Activated CD4-positive, alpha-beta T cell treated with anti-CD3 and anti-CD28 coated beads, Interleukin-2, Interleukin-4, amounts not matched to agents 100 ng/mL and 50 ng/mL, durations not matched to agents 16 hours and 8 hours (primary cell): Measurements from ENCODE around the gene C20orf204.
A peak's percentile ranks its signal among the peaks of the same experiment; 100 is the strongest.

Experiments used
- DNase-seq: peaks from one replicate; pipeline ENCODE4 v3.0.0-alpha.2; 2020; ENCODE audit warnings: low spot score

The C20orf204 gene

DNA sequence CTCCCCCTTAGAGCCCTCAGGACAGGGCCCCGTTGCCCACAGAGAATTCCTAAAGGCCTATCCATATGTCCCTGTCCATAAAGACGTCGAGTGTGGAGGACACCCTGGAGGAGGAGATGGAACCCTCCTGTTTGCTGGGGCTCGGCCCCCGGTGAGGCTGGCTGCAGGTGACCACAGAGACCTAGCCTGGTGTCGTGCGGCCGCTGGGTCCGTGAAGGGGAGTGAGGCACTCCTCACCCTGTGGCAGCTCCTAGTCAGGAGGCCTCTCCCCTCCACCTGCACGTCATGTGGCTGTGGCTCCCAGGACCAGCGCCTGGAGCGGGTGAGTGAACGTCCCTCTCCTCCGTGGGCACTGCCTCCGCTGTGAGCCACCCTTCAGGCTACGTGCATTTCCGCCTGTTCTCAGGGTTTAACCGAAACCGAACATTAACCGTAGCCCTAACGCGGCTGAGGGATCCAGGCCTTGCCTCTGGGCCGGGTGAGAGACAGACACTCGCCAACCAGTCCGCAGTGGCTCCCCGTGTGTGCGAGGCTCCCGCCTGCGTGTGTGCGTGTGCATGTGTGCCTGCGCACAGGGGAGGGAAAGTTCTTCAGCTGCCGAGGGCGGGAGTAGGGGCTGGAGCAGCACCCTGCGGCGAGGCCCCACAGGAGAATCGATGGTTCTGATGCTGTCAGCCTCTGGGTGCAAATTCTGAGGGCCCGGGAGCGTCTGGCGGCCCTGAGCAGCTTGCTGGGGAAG lies 21.1 kb downstream of the C20orf204 start:
- no peak for DNase-seq

DNA sequence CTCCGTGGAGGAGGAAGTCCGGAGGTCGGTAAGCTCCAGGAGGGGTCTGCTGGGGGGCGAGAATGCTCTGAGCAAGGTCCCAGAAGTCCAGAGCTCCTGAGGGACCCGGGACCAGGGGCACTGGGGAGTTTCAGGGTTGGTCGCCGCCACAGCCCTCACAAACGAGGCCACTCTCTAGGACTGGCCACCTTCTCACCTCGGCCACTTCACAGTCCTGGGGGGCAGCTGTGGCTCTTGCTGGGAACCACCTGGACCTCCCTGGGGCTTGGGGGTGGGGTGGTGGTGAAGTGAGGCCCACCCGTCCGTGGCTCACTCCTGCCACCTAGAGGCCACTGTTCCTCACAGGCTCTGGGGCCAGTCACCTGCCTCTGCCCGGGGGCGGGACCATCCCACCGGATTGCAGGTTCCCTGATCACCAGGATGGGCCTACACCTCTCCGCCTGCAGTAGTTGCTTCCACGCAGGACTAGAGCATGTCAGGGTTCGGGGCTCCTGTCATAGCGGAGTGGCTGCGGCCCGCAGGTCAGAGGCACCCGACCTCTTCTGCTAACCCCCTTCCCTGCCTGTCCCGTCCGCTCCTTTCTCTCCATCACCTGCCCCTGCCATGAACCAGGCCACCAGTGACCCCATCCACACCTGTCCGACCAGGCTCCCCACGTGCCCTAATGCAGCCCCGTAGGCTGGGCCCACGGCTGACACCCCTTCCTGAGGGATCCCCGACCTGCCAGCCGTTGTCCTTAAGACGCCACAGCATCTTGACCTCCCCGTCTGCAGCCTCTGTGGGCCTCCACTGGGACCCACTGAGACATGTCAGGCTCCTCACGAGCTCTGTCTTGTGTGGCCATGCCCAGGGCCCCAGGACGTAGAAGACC lies 21.9 kb downstream of the C20orf204 start:
- peak; percentile 80 for DNase-seq

DNA sequence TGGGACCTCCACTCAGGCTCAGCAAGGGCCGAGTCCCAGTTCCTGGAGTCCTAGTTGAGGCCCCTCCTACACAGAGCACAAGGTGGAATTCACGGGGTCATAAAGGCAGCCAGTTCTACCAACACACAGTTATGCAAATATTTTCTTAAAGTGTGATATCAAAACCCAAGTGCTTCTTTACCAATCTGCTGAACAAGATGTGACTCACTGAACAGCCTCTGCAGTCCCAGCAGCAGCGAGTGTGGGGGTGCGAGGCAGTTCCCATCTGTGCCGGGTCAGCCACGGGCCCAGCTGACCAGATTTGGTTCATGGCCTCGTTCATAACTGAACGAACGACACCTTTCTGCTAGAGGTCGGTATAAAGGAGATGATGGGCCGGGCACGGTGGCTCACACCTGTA lies 22.6 kb downstream of the C20orf204 start:
- DNase-seq = no peak

DNA sequence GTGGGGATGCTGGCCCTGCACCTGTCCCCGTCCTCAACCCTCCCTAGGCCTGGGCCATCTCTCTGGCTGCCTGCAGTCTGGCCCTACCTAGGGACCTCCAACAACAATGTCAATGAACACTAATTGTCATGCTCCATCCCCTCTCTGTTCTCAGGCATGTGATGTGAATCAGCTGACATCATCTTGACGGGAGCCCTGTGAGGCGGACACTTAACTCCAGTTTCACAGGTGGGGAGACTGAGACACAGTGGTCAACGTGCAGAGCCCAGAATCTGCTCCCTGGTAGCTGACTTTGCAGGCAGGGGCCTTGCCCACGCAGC lies 26.3 kb downstream of the C20orf204 start:
- no peak for DNase-seq

DNA sequence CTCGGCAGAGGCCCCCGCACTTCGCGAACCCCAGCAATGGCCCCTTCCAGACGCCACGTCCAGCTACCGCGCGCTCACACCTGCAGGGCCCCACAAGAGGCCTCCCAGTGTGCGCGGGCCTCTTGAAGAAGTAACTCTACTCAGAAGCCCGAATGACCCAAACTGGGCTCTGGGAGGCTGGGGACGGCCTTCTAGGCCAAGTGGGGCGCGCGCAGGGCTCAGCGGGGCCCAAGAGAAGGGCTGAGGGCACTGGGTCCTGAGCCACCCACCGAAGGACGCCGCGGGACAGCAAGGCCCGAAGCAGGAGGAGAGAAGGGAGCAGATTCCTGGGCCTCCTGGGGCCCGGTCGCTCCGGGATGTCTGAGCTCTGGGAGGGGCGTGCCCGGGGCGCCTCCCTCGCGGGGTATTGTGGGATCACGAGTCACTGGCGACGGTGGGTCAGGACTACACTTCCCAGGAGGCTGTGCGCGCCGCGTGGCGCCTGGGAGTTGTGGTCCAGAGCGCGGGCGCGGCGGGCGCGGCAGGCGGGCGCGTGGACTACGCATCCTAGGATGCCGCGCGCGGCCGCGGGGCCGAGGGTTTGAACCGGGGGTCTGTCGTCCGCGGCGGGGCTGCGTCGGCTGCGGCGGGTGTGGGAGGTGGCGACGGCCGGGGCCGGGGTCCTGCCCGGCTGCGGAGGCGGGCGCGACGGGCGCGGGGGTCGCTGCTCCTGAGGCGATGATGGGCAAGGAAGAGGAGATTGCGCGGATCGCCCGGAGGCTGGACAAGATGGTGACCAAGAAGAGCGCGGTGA lies 26.8 kb downstream of the C20orf204 start, which contains the start of gene TCEA2:
TSS of gene TCEA2 (plus strand) at position 603 of the 793 bp plus-strand sequence. CDS start at position 718, 115 bp downstream.
- peak; percentile 97 for DNase-seq

DNA sequence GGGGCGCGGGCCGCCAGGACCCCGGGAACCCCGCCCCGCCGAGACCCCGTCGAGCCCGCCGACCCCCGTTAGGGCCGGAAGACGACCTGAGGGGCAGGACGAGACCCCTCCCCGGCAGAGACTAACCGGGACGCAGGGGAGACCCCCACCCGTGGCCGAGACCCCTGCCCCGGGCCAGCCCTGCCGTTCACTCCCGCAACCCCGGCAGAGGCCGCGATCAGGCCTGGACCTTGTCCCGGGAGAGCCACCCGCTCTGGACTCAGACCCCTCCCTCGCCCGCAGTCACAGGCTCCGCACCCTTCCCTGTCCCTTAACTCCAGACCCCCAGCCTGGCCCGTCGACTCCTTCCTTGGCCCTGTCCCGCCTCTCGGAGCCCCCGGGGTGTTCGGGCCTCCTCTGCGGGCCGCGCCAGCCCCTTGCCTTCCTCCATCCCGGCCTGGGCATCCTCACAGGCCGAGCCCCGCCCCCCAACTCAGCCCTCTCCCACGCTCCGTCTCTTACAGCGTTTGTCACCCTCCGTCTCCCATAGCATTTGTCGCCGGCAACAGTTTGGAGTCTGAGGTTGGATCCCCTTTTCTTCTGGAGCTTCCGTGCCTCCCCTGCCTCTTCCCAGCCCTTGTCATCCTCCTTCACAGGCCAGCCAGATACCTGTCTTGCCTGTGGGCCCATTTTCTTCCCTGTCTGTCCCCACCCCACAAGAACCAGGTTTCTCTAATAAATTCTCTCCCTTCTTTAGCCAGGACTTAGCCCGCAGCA lies 27.6 kb downstream of the C20orf204 start:
- DNase-seq = no peak

DNA sequence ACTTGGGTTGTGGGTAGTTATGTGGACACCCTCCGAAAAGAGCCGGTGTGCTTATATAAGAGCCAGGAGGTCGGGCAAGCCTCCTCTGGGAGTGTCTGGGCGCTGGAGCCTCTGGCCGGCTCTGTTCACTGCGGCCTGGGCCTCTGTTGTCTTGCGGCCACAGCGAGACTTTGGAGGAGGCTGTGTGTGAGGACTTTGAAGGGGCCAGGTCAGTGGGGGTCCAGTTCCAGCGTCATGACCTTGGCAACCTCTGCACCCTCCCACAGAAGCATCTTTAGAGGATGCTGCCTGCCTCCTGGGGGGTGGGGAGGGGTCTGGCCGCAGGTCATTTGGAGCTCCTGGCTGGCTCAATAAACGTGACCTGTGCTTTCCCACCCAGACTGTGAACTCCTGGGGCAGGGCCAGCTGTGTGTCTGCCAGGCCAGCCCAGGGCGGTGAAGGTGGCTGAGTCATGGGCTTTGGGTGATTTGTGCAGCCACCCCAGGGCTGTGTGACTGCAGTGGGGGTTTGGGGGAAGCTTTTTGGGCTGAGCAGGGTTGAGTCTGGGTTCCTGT lies 28.2 kb downstream of the C20orf204 start:
- no peak for DNase-seq

DNA sequence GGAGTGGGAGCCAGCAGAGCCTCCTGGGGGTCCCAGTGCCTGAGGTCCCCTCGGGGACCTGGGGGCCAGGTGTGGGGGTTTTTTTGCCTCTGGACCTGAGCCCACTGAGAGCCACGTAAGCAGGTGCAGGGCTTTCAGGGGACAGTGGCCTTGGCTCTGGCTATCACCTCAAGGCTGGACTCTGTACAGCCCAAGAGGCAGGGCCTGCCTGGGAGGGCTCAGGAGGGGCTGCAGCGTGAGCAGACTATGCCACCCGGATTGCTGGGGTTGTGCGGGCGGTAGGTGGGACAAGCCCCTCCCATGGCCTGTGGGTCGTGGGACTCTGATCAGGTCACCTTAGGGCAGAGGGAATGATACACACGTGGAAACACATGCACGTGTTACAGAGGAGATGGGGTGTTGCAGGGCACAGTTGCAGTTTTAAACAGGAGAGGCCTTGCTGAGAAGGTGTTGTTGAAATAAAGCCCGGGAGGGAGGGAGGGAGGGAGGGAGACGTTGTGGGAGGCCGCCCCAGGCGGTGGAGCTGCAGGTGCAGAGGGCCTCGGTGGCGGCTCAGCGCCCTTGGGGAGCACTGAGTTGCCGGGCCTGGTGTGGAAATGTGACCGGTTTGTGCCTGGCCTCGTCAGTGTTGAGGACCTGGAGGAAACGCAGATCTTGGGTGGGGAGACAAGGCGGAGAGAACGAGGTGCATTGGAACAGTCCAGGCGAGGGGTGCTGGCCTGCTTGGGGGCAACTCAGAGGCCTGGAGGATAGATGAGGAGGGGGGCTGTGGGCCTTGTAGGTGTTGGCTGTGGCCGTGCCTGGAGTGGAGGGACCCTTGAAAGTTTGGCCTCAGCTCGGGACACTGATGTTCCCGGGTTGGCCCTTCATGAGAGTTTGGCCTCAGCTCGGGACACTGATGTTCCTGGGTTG lies 29.3 kb downstream of the C20orf204 start:
- DNase-seq = no peak

DNA sequence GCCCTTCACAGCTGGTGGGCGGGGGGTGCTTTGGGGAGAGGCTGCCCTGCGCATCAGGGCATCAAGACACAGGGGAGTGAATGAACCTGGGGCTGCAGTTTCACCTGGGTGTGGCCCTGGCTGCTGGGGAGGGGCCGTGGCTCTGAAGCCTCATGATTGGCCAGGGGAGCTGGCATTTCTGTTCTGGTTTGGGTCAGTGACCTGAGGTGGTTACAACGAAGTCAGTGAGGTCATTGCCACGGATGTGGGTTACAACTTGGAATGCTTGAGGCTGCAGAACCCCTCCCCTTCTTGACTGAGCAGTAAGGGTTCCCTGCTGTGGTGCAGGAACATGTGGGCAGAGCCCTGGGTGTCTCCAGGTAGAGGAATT lies 30.0 kb downstream of the C20orf204 start:
- peak; percentile 85 for DNase-seq

DNA sequence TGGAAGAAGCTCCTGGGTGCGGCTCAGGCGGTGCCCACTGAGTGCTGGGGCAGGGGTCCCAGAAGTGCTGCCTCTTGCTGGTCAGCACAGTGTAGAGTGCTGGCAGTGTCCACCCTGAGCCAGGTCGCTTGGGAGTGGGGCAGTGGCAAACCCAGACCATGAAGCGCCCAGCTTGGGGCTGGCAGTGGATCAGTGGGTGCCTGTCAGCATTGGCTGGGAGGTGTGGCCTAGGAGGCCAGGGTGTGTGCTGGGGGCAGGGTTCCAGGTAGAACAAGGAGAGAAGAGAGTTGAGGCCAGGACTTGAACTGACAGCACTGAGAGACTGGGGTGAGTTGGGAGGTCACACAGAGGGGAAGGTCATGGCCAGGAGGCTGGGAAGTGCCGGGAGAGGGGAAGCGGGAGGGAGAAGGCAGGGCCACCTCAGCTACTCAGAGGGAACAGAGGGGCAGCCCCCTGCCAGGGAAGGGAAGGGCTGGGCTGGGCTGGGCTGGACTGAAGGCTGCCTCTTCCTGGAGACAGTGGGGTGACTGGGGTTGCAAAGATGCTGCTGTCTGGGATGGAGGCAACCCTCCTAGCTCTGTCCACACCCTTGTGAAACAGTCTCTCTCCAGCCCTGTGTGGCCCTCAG lies 31.1 kb downstream of the C20orf204 start:
- no peak for DNase-seq

DNA sequence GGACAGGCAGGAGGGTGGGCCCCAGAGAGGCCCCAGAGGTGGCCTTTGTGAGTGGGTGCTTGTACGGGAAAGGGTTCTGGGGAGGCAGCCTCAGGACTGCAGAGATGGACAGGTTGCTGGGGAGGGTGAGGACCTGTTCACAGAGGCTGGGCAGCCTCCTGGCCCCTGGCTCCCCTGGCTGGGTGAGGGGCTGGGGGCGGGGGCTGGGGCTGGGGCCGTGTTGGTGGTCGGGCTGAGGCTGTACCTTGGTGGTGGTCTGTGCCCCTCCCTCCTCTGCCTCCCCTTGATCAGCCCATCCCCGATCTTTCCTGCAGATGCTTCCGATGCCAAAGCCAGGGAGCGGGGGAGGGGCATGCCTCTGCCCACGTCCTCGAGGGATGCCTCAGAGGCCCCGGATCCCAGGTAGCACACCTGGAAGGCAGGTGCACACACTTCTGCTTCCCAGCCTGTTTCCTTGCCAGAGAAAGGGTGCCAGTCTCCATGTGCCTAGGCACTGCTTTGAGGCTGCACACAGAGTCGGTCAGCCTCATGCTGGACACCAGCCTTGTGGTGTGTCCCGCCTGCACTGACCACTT lies 31.8 kb downstream of the C20orf204 start:
- no peak for DNase-seq

DNA sequence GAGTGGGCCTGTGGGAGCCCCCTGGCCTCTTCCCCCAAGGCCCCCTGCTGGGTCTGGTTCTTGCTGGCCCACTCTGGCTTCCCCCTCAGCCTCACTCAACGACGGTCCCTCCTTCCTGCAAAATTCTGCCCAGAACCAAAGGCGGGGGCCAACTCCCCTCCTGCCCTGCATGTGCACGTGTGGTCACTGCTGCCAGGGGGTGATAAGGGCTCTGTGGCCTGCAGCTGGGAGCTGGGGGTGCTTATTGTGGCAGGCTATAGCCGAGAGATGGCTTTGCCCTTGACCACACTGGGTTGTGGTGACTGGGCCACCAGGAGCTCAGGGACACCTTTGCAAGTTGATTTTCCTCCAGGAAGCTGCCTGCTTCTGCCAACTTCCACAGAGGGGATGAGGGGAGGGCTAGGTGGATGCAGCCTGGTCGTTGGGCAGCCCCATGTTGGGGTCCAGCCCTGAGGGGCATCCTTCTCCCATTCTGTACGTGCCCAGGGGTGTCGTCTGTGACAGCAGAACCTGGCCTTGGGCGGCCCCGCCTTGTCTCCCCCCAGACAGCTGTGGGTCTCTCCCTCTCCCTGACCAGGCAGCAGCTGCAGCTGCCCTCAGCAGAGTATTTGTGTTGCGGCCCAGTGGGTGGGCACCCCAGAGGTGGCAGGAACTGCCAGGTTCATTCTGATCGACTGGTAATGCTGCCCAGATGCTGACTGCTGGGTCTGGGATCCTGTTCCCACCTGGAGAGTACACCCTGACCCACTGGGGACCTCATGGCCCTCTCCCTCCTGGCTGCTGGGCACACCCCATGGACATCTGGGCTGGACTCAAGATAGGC lies 32.6 kb downstream of the C20orf204 start:
- no peak for DNase-seq

DNA sequence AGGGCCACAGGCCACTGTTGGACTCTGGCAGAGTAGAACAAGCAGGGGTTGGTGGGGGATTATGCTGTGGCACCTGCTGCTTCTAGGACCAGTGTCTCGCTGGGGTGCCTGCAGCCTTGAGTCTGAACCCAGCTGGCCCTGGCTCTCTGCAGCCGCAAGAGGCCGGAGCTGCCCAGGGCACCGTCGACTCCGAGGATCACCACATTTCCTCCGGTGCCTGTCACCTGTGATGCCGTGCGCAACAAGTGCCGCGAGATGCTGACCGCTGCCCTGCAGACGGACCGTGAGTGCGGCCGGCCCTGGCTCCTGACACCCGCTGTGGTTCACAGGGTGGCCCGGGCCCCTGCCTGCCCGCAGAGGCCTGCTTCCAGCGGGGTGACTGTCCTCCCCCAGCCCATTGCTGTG lies 33.2 kb downstream of the C20orf204 start:
- DNase-seq = no peak

DNA sequence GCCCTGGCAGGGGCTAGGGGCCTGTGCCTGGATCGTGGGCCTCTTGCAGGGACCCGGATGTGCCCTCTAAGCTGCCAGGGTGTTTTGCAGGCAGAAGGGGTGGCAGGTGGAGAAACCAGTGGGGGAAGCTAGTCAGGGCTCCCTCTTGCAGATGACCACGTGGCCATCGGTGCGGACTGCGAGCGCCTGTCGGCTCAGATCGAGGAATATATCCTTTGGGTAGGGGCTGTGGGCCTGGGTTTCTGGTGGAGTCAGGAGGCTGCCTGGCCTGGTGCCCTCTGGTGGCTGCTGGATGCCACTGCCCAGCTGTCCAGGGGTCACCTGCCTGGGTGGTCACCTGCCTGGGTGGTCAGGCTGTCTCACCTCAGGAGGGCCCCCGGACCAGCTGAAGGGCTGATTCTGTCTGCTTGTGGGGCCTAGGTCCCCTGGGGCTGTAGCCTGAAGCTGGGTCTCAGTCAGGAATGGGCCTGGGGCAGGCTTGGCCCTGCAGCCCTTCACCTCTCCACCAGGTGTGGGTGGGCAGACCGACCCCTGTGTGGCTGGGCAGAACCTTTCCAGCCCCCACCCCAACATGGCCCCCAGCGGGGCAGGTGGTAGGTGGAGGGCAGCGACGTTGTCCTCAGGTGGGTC lies 33.7 kb downstream of the C20orf204 start:
- no peak for DNase-seq

DNA sequence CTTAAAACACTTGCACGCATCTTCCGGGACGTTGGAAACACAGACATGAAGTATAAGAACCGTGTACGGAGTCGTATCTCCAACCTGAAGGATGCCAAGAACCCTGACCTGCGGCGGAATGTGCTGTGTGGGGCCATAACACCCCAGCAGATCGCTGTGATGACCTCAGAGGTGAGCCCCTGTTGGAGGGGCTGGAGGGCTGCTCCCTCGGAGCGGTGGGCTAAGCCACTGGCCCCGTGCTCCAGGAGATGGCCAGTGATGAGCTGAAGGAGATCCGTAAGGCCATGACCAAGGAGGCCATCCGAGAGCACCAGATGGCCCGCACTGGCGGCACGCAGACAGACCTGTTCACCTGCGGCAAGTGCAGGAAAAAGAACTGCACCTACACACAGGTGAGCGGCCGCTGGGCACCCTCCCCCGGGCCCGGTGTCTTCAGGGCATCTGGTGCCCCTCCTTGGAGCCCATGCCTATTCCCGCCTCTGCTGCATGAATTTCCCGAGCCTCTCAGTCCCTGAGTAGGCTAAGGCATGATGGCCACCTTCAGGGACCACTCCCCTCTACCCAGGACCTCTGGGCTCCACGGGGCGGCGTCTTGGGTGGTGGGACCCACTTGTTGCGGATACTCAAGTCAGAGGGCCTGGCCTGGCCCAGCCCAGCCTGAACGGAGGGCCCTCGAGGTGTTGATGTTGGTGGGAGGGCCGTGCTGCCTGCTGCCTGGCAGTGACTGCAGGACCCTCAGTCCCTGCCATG lies 34.4 kb downstream of the C20orf204 start:
- no peak for DNase-seq

DNA sequence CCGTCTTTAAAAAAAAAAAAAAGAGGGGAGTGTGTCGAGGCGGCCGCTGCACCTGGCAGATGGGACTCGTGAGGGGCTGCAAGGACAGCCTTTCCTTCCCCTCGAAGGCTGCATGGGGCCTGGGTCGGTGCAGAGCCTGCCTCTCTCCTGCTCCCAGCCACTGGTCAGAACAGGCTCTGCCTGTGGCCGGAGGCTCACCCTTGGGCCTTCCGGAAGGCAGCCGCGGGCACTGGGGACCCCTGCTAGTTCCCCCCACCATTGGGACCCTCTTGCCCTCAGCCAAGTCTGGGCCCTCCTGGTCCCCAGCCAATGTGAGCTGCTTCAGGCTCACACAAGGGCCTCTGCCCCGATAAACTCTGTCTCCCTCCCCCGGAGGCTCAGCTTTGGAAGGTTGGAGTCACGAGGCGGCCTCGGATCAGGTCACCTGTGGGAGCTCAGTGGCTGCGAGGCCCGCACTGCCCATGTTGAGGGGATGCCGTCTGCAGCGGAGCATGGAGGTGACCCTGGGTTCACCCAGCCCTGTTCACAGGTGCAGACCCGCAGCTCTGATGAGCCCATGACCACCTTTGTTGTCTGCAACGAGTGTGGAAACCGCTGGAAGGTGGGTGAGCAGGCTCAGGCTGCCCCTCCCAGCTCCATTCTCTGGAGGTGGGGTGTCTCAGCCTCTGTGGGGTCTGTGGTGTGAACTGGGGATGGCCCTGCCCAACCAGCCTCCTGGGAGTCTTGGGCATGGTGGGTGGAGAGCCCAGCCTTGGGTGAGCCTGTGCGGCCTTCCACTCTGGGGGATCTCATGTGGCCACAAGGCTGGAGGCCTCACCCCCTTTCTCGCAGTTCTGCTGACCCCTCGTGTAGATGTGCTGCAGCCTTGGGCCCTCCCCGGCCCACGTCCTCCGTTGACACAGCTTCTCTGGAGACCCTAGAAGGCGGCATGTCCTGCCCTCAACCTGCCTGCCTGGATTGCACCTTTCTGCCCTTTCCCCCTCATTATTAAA lies 35.7 kb downstream of the C20orf204 start:
- no peak for DNase-seq
